Thoracic aorta (tissue), 2 donors: ENCODE results near the gene C4orf50. TPM values are rescaled to one million over a fixed set of nuclear protein-coding genes. Genes with fewer than 3 reads are reported as not detected.

Experiments used
- ATAC-seq: fragments of 150-250 bp; one replicate; pipeline ENCODE4 v1.8.0; 2017; ENCODE audit warnings: low read depth; ENCODE audit not compliant: insufficient number of reproducible peaks, low FRiP score
- DNase-seq: peaks from one replicate; pipeline ENCODE4 v3.0.0-alpha.2; 2020; ENCODE audit warnings: low spot score
- H3K27ac ChIP-seq, 2 donors: fragments of 200-600 bp; sonication (generic); 1 replicate in 1 of 2; 2 replicates in 1 of 2; pipeline ENCODE4 v1.5.1; 2016; ENCODE audit warnings: mild to moderate bottlenecking in 2 of 2, moderate library complexity in 2 of 2
- H3K27me3 ChIP-seq: fragments of 200-600 bp; sonication (generic); replicated peaks from 2 replicates; pipeline ENCODE4 v1.6.0; 2016; ENCODE audit warnings: mild to moderate bottlenecking; ENCODE audit not compliant: insufficient read depth
- H3K36me3 ChIP-seq: fragments of 200-600 bp; sonication (generic); one replicate; pipeline ENCODE4 v1.5.1; 2016
- H3K4me1 ChIP-seq, 2 donors: fragments of 200-600 bp; sonication (generic); 1 replicate in 1 of 2; 2 replicates in 1 of 2; pipeline versions ENCODE4 v1.5.1 to v1.6.0; 2016; ENCODE audit warnings: low read depth in 2 of 2, mild to moderate bottlenecking in 1 of 2; ENCODE audit not compliant: control insufficient read depth in 1 of 2
- H3K4me3 ChIP-seq: fragments of 200-600 bp; sonication (generic); 2 replicates; pipeline ENCODE4 v1.5.1; 2016; ENCODE audit warnings: mild to moderate bottlenecking
- H3K9me3 ChIP-seq: fragments of 200-600 bp; sonication (generic); 2 replicates; pipeline ENCODE4 v1.5.1; 2016
- CTCF ChIP-seq: fragments of 200-600 bp; sonication (generic); IDR thresholded peaks from one replicate; pipeline ENCODE4 v1.5.1; 2019; ENCODE audit warnings: antibody characterized with exemption
- total RNA-seq, 2 donors: library from RNA; depleted of rRNA; stranded (reverse); fragments of >200 nt; gene quantifications; one replicate each; pipeline versions ENCODE4 v1.1.0 to v1.2.3, GENCODE V29; 2016

C4orf50 gene
- total RNA-seq, 2 donors from 2014 or later, result 0.14 TPM; not detected in 1

DNA sequence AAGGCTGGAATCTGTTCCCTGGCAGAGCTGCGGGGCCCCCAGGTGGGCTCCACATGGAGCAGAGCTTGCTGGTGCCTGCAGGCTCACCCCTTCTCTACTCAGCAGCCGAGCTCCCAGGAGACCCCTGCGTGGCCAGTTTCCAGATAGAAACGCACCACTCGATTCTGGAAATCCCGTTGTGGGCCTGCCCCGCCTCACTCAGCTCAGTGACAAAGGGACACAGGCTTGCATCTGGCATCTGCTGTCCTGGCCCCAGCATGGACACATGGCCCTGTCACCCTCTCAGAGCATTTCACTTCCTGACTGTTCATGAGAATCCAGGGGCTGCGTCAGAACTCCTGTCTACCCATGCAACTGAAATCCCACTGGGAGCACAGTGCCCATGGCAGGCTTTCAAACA lies 20.5 kb upstream of the C4orf50 start:
- Histone ChIP-seq H3K27me3 (no peaks in the 10 kb centered on the region), H3K27ac (no peak overlapping the region), H3K4me3 (no peak overlapping the region), H3K36me3 (no peaks in the 10 kb centered on the region), H3K9me3 (no peaks in the 10 kb centered on the region), H3K4me1 (no peaks in the 10 kb centered on the region)
- ATAC-seq (no peak), DNase-seq (no peak)
- no peak for TF ChIP-seq CTCF

DNA sequence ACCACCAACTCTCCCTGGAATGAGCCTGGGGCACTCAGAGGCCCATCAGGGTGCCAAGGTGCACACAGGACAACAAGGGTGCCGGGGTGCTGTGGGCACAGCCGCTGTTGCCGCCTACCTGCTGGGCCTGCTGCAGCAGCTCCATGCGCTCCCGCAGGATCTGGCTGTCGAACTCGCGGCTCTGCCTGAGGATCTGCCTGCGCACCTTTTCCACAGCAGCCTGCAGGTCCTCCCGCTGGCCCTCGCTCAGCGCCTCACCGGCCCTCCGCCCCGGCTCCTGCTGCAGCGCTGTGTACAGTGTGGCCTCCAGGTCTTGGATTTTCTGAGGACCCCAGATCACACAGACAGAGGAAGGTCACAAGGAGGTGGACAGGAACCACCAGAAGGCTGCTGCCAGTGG lies 17.6 kb upstream of the C4orf50 start:
- no peak for ATAC-seq
- Histone ChIP-seq H3K27ac (no peak overlapping the region), H3K9me3 (no peaks in the 10 kb centered on the region), H3K27me3 (no peaks in the 10 kb centered on the region), H3K4me3 (no peak overlapping the region), H3K36me3 (no peaks in the 10 kb centered on the region), H3K4me1 (peaks cover 0 to 5% of the 10 kb centered on the region in 2 donors)
- no peak for TF ChIP-seq CTCF
- no peak for DNase-seq

DNA sequence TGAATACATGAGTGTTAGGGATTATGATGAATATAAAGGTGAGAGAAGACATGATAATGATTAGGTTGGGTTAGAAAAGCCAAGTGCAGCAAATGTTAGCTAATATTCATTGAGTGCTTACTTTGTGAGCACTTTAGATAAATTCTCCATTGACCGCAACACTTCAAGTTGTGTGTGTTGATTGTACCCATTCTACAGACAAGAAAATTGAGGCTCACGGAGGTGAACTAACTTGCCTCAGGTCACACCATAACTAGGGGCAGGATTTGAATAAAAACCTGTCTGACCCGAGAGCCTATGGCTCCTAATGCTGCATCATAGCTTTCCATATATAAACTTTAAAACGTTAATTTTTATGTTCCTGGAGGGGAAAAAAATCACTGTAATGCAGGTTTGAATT lies 15.2 kb upstream of the C4orf50 start:
- Histone ChIP-seq H3K27ac (no peak overlapping the region), H3K4me3 (no peak overlapping the region), H3K9me3 (no peaks in the 10 kb centered on the region), H3K27me3 (no peaks in the 10 kb centered on the region), H3K36me3 (no peaks in the 10 kb centered on the region), H3K4me1 (peaks cover 0 to 5% of the 10 kb centered on the region in 2 donors)
- TF ChIP-seq CTCF, result no peak
- DNase-seq (no peak), ATAC-seq (no peak)

- no peak overlapping the region for H3K4me3 ChIP-seq
Observed at GRCh38 chr4:6032249-6033244, 14.3 kb upstream of the C4orf50 start.

More at GRCh38 chr4:6032249-6033244, 14.3 kb upstream of the C4orf50 start:
- no peaks in the 10 kb centered on the region for H3K9me3 ChIP-seq
- no peaks in the 10 kb centered on the region for H3K36me3 ChIP-seq
- H3K27ac ChIP-seq, result no peak overlapping the region
- peaks cover 0 to 5% of the 10 kb centered on the region in 2 donors for H3K4me1 ChIP-seq
- H3K27me3 ChIP-seq, result no peaks in the 10 kb centered on the region
- DNase-seq (no peak), ATAC-seq (no peak)
- no peak for TF ChIP-seq CTCF
